HG02571 (cell line): ENCODE data around the gene ZNF3.

Experiments
- ATAC-seq: cut with Tn5 transposase; IDR thresholded peaks from one replicate; pipeline ENCODE4 v1.9.1; 2021; ENCODE audit warnings: mild to moderate bottlenecking, moderate library complexity; ENCODE audit not compliant: unreplicated experiment

The ZNF3 gene

DNA sequence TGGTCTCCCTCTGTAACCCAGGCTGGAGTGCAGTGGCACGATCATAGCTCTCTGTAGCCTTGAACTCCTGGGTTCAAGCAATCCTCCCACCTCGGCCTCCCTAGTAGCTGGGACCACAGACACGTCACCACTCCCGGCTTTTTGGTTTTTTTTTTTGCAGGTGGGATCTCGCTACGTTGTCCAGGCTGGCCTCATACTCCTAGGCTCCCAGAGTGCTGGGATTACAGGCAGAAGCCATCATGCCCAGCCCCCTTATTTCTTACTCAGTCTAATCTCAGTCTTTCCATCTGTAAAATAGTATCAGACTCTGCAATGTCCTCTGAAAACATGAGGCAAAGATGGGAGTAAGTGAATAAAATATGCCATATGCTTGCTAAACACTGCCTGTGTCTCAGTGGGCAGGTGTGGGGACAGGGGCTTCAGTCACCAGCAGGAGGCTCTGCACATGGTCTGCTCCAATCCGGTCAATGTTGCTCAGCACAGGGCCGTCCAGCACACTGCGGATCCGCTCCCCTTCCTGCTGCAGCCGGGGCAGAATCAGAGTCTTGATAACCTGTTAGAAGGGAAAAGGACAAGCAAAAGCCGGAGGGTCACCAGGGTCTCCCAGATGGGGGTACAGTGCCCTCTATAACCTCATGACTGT lies 28.1 kb upstream of the ZNF3 start:
- ATAC-seq = no peak

GRCh38 chr7:100107890-100108289 lies 26.4 kb upstream of the ZNF3 start:
- no peak for ATAC-seq

GRCh38 chr7:100107125-100107737 lies 25.7 kb upstream of the ZNF3 start:
- ATAC-seq = no peak

- ATAC-seq = no peak
Measured at GRCh38 chr7:100106633-100107032, 25.1 kb upstream of the ZNF3 start.

DNA sequence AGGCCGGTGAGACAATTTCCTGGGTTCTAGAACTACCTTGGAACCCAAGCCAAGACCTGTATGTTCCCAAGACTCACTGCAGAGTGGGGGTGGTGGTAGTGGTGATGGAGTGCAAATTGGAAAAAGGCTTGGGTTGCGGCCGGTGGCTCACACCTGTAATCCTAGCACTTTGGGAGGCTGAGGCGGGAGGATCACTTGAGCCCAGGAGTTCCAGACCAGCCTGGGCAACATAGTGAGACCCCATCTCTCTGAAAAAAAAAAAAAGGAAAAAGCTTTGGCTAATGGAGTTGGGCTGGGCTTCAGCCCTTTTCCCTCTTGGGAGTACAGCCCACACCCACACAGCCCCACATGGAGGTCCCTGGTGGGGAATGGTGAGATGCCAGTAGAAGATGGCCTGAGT lies 24.0 kb upstream of the ZNF3 start:
- no peak for ATAC-seq

- ATAC-seq = no peak
Measured at GRCh38 chr7:100102950-100103840, 21.7 kb upstream of the ZNF3 start.

DNA sequence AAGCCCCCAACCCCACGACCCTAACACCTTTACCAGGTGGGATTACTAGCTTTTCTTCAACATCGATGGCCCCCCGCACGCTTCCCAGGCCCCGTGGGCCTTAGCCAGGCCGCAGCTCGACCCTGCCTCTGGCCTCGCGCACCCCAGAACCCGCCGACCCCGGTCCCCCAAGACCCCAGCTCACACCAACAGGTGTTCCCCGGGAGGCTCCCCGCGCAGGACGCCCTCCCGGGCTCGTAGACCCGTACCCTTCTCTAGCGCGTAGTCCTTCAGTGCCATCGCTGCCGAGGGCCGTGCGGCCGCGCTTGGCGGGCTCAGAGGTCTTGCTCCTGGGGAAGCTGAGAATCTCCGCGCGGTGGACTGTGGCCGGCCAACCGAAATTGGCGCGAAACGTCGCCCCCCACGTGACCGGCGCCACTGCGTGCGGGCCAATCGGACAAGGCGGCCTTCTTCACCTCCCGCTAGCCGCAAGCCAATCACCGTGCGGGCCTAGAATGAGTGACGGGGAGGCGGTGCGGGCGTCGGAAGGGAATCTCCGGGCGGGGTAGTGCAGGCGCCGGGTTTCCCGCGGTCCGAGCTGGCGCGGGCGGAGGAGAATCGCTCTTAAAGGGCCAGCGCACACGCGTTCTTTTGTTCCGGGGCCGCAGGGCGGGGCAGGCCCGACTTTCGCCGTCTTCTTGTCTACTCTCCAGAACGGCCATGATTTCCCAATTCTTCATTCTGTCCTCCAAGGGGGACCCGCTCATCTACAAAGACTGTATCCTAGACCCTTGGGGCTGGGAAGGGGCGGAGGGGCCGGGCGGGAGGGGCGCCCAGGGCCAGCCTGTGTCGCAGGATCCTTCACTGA lies 19.7 kb upstream of the ZNF3 start, which contains the start of the genes AP4M1 and MCM7:
Gene AP4M1, plus strand, starts transcription at position 628 of the 847 bp plus-strand sequence. Its CDS starts 72 bp downstream, at position 700.
Gene MCM7, minus strand, starts transcription at position 382 of the 847 bp plus-strand sequence. Its CDS starts 103 bp downstream, at position 279.
- peak; percentile 86 for ATAC-seq

GRCh38 chr7:100100420-100101015 lies 19.0 kb upstream of the ZNF3 start:
- peak; percentile 76 for ATAC-seq

- ATAC-seq = no peak
Measured at GRCh38 chr7:100099452-100099851, 17.9 kb upstream of the ZNF3 start.

DNA sequence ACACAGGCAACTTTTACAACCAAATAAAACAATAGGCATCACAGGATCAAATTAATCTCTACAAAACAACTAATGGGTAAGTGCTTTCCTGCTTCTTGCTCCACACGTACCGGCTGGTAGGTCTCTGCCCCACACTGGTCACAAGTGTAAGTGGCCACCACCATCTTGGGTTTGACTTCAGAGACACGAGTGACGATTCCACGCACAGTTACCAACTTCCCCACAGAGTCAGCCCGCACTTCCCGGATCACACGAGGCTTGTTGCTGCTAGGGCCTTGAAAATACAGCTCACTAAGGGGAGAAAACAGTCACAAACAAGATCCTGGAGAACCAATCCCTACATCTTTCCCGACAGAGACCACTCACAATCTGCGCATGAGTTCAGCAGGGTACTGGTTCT lies 17.4 kb upstream of the ZNF3 start:
- ATAC-seq = no peak

DNA sequence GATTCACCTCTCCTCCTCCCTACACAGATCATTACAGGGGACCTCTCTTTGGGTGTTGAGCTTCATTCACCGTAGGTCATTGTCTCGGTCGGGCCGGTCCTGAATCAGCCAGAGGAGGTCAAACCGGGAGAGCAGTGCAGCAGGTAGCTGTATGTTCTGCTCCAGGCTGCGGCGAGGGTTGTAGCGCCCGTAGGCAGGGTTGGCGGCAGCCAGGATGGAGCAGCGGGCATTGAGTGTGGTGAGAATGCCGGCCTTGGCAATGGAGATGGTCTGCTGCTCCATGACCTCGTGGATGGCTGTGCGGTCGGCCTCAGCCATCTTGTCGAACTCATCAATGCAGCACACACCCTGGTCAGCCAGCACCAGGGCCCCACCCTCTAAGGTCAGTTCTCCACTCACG lies 14.2 kb upstream of the ZNF3 start:
- ATAC-seq = no peak

GRCh38 chr7:100095289-100095688 lies 13.8 kb upstream of the ZNF3 start:
- ATAC-seq = no peak

GRCh38 chr7:100093925-100094486 lies 12.5 kb upstream of the ZNF3 start:
- ATAC-seq = no peak

GRCh38 chr7:100093498-100093897 lies 12.0 kb upstream of the ZNF3 start:
- ATAC-seq = no peak

- no peak for ATAC-seq
Measured at GRCh38 chr7:100093054-100093453, 11.5 kb upstream of the ZNF3 start.

GRCh38 chr7:100091411-100092181 lies 10.1 kb upstream of the ZNF3 start:
- no peak for ATAC-seq

DNA sequence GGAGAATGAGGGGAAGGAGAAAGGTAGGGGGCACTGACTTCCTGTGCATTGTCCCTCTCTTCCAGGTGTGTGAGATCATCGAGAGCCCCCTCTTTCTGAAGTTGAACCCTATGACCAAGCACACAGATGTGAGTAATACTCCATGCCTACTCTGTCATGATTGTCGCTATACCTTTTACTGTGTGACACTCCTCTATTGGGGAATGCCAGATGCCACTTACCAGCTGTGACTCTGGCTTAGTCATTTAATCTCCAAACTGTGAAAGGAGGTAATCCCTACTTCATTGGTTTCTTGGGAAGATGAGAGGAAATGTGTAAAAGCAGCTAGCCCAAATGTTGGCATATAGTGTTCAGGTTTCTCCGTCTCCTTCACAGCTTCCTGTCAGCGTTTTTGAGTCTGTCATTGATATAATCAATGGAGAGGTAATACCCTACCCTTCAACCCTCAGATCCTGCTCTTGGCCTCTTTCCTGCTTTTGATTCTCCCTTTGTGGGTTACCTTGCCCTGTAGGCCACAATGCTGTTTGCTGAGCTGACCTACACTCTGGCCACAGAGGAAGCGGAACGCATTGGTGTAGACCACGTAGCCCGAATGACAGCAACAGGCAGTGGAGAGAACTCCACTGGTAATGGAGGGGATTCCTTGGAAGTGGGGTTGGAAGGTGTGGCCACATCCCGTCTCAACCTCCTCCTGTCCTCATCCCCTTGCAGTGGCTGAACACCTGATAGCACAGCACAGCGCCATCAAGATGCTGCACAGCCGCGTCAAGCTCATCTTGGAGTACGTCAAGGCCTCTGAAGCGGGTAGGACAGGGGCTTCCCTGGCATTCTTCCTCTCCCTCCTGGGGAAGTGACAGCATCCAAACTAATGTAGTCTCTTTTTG lies 9.2 kb upstream of the ZNF3 start:
- ATAC-seq = no peak

- ATAC-seq = no peak
Measured at GRCh38 chr7:100089458-100090196, 8.1 kb upstream of the ZNF3 start.
